Measurements from ENCODE around the gene GRHPR. TPM values are rescaled to one million over a fixed set of nuclear protein-coding genes. Genes with fewer than 3 reads are reported as not detected.

Gene GRHPR
- total RNA-seq, 2 experiments from 2014 or later, result 106 to 135 TPM

GRCh38 chr9:37443566-37443965 lies 21.1 kb downstream of the GRHPR start:
- no peak overlapping the region for H3K27ac ChIP-seq (ENCODE audit: low read depth, low read length, poor library complexity, severe bottlenecking)
- no peaks in the 10 kb centered on the region for H3K9me2 ChIP-seq (ENCODE audit: insufficient read depth, low read length)
- no peaks in the 10 kb centered on the region for H3K9me3 ChIP-seq (ENCODE audit: low read length)
- no peak overlapping the region for H2AFZ ChIP-seq (ENCODE audit: low read length)
- CTCF ChIA-PET (ENCODE audit: unreplicated experiment), result no interaction called here
- POLR2A ChIA-PET, result interaction anchor here (1.2 kb wide), 1 partner anchor 22 kb away, joined by 3 read pairs; the partner anchor contains the start of gene ZBTB5
- H3K36me3 ChIP-seq (ENCODE audit: insufficient read depth, low read length), result peaks cover 85% of the 10 kb centered on the region
- no peak overlapping the region for H3K4me2 ChIP-seq (ENCODE audit: low read length)
- H4K20me1 ChIP-seq (ENCODE audit: insufficient read depth, low read length), result no peaks in the 10 kb centered on the region
- intact Hi-C loops (cut with micrococcal nuclease; ENCODE audit: unreplicated experiment), result no loop called here
- no peak overlapping the region for H3K4me3 ChIP-seq (ENCODE audit: low read depth, low read length, poor library complexity, severe bottlenecking)
- no TSS peak for BruUV-seq (replicated peaks)
- TF ChIP-seq CTCF (conservative IDR thresholded peaks at IDR 0.05; ENCODE audit: low read length), result no peak
- peaks cover 31% of the 10 kb centered on the region; the same call in 1 of the 2 replicates for H3K79me2 ChIP-seq (ENCODE audit: insufficient read depth, low read depth, low read length)
- DNase-seq (ENCODE audit: low spot score), result no peak
- no peaks in the 10 kb centered on the region for H3K4me1 ChIP-seq (ENCODE audit: insufficient read depth, low read length, poor library complexity, severe bottlenecking)

DNA sequence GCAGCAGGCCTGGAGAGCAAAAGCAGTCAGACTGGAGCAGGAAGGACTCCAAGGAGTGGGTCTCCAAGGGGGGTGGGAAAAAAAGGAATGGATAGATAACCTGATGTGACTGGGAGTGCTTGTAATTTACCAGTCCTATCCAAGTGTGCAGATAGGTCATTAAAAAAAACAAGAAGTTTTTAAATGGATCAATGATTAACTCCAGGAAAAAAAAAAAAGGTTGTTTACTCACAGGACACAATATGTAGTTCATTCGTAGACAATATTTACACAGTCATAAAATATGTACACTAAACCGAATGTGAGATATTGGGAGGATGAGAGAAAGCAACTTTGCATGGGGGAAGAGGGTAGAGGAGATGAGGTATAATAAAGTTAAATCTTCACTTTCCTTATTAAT lies 22.4 kb downstream of the GRHPR start:
- BruUV-seq (replicated peaks), result no TSS peak
- POLR2A ChIA-PET, result interaction anchor here (1.2 kb wide), 1 partner anchor 20 kb away, joined by 3 read pairs; the partner anchor contains the start of gene ZBTB5
- no peak for TF ChIP-seq CTCF (conservative IDR thresholded peaks at IDR 0.05; ENCODE audit: low read length)
- Histone ChIP-seq H3K9me2 (ENCODE audit: insufficient read depth, low read length) (no peaks in the 10 kb centered on the region), H2AFZ (ENCODE audit: low read length) (no peak overlapping the region), H3K79me2 (ENCODE audit: insufficient read depth, low read depth, low read length) (peaks cover 44% of the 10 kb centered on the region; the same call in 1 of the 2 replicates), H3K4me3 (ENCODE audit: low read depth, low read length, poor library complexity, severe bottlenecking) (no peak overlapping the region), H3K9me3 (ENCODE audit: low read length) (no peaks in the 10 kb centered on the region), H3K36me3 (ENCODE audit: insufficient read depth, low read length) (peaks cover 80% of the 10 kb centered on the region), H3K4me1 (ENCODE audit: insufficient read depth, low read length, poor library complexity, severe bottlenecking) (no peaks in the 10 kb centered on the region), H3K4me2 (ENCODE audit: low read length) (no peak overlapping the region), H3K27ac (ENCODE audit: low read depth, low read length, poor library complexity, severe bottlenecking) (no peak overlapping the region), H4K20me1 (ENCODE audit: insufficient read depth, low read length) (no peaks in the 10 kb centered on the region)
- CTCF ChIA-PET (ENCODE audit: unreplicated experiment), result no interaction called here
- DNase-seq (ENCODE audit: low spot score), result no peak
- intact Hi-C loops (cut with micrococcal nuclease; ENCODE audit: unreplicated experiment), result no loop called here

DNA sequence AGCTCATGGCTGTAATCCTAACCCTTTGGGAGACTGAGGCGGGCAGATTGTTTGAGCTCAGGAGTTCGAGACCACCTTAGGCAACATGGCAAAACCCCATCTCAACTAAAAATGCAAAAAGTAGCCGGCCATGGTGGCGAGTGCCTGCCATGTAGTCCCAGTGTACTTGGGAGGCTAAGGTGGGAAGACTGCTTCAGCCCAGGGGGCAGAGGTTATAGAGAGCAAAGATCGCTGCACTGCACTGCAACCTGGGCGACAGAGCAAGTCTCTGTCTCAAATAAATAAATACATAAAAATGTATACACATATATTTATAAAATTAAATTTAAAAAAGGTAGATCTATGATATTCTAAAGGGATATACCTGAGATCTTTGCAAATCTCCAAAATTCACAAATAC lies 23.3 kb downstream of the GRHPR start:
- Histone ChIP-seq H4K20me1 (ENCODE audit: insufficient read depth, low read length) (no peaks in the 10 kb centered on the region), H3K27ac (ENCODE audit: low read depth, low read length, poor library complexity, severe bottlenecking) (no peak overlapping the region), H3K36me3 (ENCODE audit: insufficient read depth, low read length) (peaks cover 77% of the 10 kb centered on the region), H3K9me3 (ENCODE audit: low read length) (no peaks in the 10 kb centered on the region), H2AFZ (ENCODE audit: low read length) (no peak overlapping the region), H3K4me3 (ENCODE audit: low read depth, low read length, poor library complexity, severe bottlenecking) (no peak overlapping the region), H3K4me2 (ENCODE audit: low read length) (no peak overlapping the region), H3K79me2 (ENCODE audit: insufficient read depth, low read depth, low read length) (peaks cover 50% of the 10 kb centered on the region; the same call in 1 of the 2 replicates), H3K4me1 (ENCODE audit: insufficient read depth, low read length, poor library complexity, severe bottlenecking) (no peaks in the 10 kb centered on the region), H3K9me2 (ENCODE audit: insufficient read depth, low read length) (no peaks in the 10 kb centered on the region)
- TF ChIP-seq EZH2phosphoT487 (IDR thresholded peaks at IDR 0.05; ENCODE audit: borderline replicate concordance, low read depth, low read length), result no peak
- TF ChIP-seq CTCF (conservative IDR thresholded peaks at IDR 0.05; ENCODE audit: low read length), result no peak
- CTCF ChIA-PET (ENCODE audit: unreplicated experiment), result no interaction called here
- POLR2A ChIA-PET, result interaction anchor here (1.0 kb wide), 1 partner anchor 49 kb away, joined by 3 read pairs; no protein-coding TSS in a partner anchor
- intact Hi-C loops (cut with micrococcal nuclease; ENCODE audit: unreplicated experiment), result no loop called here
- BruUV-seq (replicated peaks), result no TSS peak
- no peak for DNase-seq (ENCODE audit: low spot score)
